ENCODE data around the gene NPTX2.

NPTX2 gene

DNA sequence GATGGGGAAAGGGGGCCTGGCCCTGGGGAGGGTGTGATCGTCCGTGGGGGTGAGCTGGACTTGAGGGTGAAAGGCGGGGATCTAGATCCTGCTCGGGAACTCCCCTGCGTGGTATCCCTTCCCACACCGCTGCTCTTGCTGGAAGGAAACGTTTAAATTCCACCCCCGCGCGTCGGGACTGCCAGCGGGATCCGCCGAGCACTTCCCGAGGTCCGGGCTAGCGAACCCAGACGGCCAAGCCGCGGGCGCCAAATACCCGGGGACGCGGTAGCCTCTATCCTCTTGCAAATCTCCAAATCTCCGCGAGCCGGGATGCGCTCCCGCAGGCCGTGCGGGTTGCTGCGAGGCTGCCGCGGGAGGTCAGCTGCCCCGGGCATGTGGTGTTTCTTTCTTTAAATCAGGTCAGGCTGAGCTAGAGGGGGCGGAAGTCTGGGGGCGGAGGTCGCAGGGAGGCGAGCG lies 904 bp downstream of the NPTX2 start:
- TF ChIP-seq, protein P1, sequence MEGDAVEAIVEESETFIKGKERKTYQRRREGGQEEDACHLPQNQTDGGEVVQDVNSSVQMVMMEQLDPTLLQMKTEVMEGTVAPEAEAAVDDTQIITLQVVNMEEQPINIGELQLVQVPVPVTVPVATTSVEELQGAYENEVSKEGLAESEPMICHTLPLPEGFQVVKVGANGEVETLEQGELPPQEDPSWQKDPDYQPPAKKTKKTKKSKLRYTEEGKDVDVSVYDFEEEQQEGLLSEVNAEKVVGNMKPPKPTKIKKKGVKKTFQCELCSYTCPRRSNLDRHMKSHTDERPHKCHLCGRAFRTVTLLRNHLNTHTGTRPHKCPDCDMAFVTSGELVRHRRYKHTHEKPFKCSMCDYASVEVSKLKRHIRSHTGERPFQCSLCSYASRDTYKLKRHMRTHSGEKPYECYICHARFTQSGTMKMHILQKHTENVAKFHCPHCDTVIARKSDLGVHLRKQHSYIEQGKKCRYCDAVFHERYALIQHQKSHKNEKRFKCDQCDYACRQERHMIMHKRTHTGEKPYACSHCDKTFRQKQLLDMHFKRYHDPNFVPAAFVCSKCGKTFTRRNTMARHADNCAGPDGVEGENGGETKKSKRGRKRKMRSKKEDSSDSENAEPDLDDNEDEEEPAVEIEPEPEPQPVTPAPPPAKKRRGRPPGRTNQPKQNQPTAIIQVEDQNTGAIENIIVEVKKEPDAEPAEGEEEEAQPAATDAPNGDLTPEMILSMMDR (IDR thresholded peaks at IDR 0.05; ENCODE audit: control insufficient read depth, insufficient read depth, low read depth, low read length, missing control alignments), result no peak
- peak overlapping the region; percentile 20 for H3K4me3 ChIP-seq (ENCODE audit: control insufficient read depth, low read depth, low read length)
- no peak for DNase-seq (ENCODE audit: low read depth)

DNA sequence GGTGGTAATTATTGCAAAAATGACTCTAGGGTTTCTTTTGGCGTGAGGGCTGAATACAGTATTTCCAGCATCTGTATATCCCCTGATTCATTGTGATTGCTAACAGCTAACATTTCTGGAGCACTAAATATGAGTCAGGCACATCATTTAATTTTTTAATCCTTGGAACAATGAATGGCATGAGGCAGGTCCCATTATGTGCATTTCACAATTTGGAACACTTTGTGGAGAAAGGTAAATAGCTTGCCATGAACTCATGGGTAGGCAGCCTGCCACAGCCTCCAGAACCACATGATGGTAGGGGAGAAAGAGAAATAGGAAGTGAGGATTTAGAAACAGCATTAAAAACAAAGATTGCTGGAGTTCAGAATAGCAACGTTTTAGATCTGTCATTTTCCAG lies 1.7 kb downstream of the NPTX2 start:
- H3K4me3 ChIP-seq (ENCODE audit: control insufficient read depth, low read depth, low read length), result no peak overlapping the region
- TF ChIP-seq, protein P1 (IDR thresholded peaks at IDR 0.05; ENCODE audit: control insufficient read depth, insufficient read depth, low read depth, low read length, missing control alignments), result no peak
- no peak for DNase-seq (ENCODE audit: low read depth)

DNA sequence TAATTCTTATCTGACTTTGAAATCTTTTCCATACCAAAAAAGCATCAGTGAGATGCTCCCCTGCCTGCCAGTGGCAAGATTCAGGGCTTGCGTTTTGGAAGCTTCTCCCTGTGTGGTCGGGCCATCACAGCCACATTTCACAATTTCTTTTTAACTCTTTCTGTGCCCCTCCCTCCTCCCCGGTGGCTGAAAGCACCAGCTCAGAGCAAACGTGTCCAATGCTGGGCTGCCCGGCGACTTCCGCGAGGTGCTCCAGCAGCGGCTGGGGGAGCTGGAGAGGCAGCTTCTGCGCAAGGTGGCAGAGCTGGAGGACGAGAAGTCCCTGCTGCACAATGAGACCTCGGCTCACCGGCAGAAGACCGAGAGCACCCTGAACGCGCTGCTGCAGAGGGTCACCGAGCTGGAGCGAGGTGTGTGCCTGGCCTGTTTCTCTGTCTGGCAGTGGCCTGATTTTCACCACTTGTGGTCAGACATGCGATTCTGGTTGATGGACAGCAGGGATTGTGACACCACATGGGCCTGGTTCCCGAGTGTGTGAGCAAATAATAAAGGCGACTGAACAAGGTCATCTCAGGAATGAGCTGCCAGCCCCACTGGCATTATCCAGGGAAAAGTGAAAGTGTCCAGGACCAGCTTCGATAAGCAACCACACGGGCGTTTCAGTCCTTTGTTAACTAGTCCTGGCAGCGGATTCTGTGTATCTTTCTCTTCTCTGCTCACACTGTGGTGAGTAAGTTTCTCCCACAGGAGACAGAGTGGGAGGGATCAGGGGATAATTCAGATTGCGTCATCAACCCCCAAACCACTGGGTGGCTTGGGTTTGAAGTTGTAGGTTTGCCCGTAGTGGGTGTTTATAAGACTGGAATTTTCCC lies 2.6 kb downstream of the NPTX2 start:
- TF ChIP-seq, protein P1 (IDR thresholded peaks at IDR 0.05; ENCODE audit: control insufficient read depth, insufficient read depth, low read depth, low read length, missing control alignments), result no peak
- DNase-seq (ENCODE audit: low read depth), result peak; percentile 52
- H3K4me3 ChIP-seq (ENCODE audit: control insufficient read depth, low read depth, low read length), result peak overlapping the region; percentile 25

DNA sequence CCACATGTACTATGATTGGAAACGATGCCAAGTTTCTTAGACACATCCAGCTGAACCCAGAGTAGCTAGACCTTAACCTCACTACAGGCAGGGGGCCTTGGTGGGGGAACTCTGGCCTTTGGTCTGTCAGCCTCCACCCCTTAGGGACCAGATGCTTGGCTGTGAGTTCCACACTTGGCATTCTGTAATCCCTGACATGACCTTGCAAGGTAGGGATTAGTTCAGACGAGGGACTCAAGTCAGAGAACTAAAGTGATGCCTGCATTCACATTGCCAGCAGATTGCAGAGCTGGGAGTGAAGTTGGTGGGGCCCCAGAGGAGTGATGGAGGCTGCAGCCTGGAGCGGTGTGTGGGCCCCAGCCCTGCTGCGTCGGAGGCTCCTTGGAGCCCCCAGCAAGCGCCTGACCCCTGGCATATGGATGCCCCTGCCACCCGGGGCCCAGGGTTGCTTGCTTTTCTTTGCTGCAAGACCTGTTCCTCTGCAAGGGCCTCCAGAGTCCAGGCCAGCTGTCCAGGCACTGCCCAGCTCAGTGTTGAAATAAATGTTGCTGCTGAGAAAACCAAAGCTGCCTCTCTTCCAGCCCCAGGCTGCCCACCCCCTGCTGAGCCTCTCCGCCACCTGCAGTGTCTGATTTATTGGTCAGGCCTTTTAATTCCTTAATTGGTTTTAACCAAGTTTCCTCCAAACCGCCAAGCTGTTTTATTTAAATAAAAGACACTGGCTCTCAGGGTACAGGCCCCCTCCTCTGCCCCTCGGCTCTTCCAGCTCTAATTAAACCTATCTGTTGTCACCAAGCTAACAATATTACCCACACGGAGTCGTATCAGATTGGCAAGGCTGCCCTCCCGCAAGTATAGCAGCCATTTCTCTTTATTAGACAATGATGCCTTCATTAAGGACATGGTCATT lies 4.7 kb downstream of the NPTX2 start:
- H3K4me3 ChIP-seq (ENCODE audit: control insufficient read depth, low read depth, low read length), result no peak overlapping the region
- DNase-seq (ENCODE audit: low read depth), result no peak
- TF ChIP-seq, protein P1 (IDR thresholded peaks at IDR 0.05; ENCODE audit: control insufficient read depth, insufficient read depth, low read depth, low read length, missing control alignments), result no peak

DNA sequence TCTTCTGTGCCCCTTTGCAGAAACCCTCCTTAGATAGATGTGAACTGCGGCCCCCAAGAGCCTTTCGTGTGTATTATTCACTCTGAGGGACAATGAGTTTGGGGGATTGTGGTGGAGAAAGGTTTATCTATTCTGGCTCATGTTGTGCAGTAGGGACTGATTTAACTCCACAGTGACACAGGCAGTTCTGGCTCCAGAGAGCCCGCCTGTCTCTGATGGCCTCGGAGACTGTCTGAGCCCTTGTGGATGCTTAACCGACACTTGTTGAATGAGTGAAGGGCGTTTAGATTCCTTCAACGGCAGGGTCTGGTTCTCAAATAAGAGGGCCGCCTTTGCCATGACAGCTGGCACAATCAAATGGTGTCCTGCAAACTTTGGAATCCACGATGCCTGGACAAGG lies 5.8 kb downstream of the NPTX2 start:
- DNase-seq (ENCODE audit: low read depth), result no peak
- no peak overlapping the region for H3K4me3 ChIP-seq (ENCODE audit: control insufficient read depth, low read depth, low read length)
- TF ChIP-seq, protein P1 (IDR thresholded peaks at IDR 0.05; ENCODE audit: control insufficient read depth, insufficient read depth, low read depth, low read length, missing control alignments), result no peak

DNA sequence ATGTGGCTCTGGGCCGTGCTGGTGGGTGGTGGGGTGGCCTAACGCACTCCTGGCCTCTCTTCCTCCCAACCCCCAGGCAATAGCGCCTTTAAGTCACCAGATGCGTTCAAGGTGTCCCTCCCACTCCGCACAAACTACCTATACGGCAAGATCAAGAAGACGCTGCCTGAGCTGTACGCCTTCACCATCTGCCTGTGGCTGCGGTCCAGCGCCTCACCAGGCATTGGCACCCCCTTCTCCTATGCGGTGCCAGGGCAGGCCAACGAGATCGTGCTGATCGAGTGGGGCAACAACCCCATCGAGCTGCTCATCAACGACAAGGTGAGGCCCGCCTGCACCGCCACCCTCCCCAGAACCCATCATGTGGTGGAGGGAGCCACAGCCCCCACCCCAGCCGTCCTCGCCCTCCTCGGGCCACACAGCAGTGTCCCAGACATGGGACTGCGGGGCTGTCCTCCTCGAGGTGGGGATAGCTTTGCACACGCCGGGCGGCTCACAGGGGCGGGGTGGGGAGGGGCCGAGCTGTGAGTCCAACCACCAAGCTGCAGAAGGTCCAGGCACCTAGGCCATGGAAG lies 7.8 kb downstream of the NPTX2 start:
- no peak overlapping the region for H3K4me3 ChIP-seq (ENCODE audit: control insufficient read depth, low read depth, low read length)
- TF ChIP-seq, protein P1 (IDR thresholded peaks at IDR 0.05; ENCODE audit: control insufficient read depth, insufficient read depth, low read depth, low read length, missing control alignments), result no peak
- DNase-seq (ENCODE audit: low read depth), result no peak
